K562 (cell line): ENCODE results near the gene ERGIC3. TPM values are rescaled to one million over a fixed set of nuclear protein-coding genes. Genes with fewer than 3 reads are reported as not detected.
A peak's percentile ranks its signal among the peaks of the same experiment; 100 is the strongest.

Experiments
- ATAC-seq: fragments of 200-7000 bp; cut with Tn5 transposase; 3 replicates; pipeline ENCODE4 v1.9.1; 2020; ENCODE audit warnings: moderate library complexity
- BruUV-seq: library from RNA; stranded (reverse); fragments of 400-500 nt; replicated peaks from 2 replicates; lab custom pipeline; 2021; lab: Mats Ljungman, UMichigan
- CTCF ChIA-PET: fragments of 300-600 bp; formaldehyde crosslinking; extraction: SDS; loops from one replicate; lab custom pipeline; 2021; ENCODE audit warnings: low intra/inter-chr PET ratio; lab: Yijun Ruan, JAX
- POLR2A ChIA-PET: fragments of 300-600, 350-650 bp; sonication (Branson Sonifier 250); formaldehyde crosslinking; extraction: SDS; loops from one replicate; lab custom pipeline; 2021; ENCODE audit warnings: antibody characterized with exemption, inconsistent platforms; lab: Yijun Ruan, JAX
- DNase-seq, 4 experiments: peaks; one replicate each; pipeline versions ENCODE4 v3.0.0 to v3.0.0-alpha.2; 2011 to 2018; ENCODE audit warnings: low spot score in 3 of 4, mixed read lengths in 3 of 4; ENCODE audit errors: extremely low read depth in 1 of 4
- FAIRE-seq: peaks from 2 replicates; lab custom pipeline; 2011; peaks lifted over from hg19 to GRCh38; lab: Jason Lieb, UNC
- H2AFZ ChIP-seq: 2 replicates; pipeline ENCODE4 v1.6.0; 2011; ENCODE audit warnings: low read depth, low read length, control low read depth, inconsistent platforms
- H3K27ac ChIP-seq: fragments of 200-600 bp; 3 replicates; pipeline ENCODE4 v1.8.0; 2011; ENCODE audit warnings: low read depth, mild to moderate bottlenecking, control low read depth, inconsistent platforms, low read length, moderate library complexity, mixed read lengths; ENCODE audit errors: extremely low read depth
- H3K27me3 ChIP-seq, 2 experiments: fragments of 300-600 bp in 1 of 2; 2 replicates in 1 of 2; 3 replicates in 1 of 2; pipeline versions ENCODE4 v1.6.0 to v1.8.0; 2011; ENCODE audit warnings: inconsistent platforms in 2 of 2, low read length in 2 of 2, mild to moderate bottlenecking in 1 of 2, mixed read lengths in 1 of 2, moderate library complexity in 1 of 2; ENCODE audit not compliant: control insufficient read depth in 2 of 2, insufficient read depth in 2 of 2
- H3K36me3 ChIP-seq: fragments of 300-600 bp; 3 replicates; pipeline ENCODE4 v1.8.0; 2011; ENCODE audit warnings: mild to moderate bottlenecking, low read length, inconsistent platforms; ENCODE audit not compliant: control insufficient read depth, insufficient read depth
- H3K4me1 ChIP-seq, 2 experiments: fragments of 200-600 bp in 1 of 2; replicated peaks in 1 of 2; 2 replicates in 1 of 2; 3 replicates in 1 of 2; pipeline versions ENCODE4 v1.5.1 to v1.8.0; 2011; ENCODE audit warnings: inconsistent platforms in 2 of 2, low read length in 2 of 2, mild to moderate bottlenecking in 1 of 2, mixed read lengths in 1 of 2, moderate library complexity in 1 of 2; ENCODE audit not compliant: control insufficient read depth in 2 of 2, insufficient read depth in 2 of 2
- H3K4me2 ChIP-seq: 2 replicates; pipeline ENCODE4 v1.6.1; 2011; ENCODE audit warnings: low read length, control low read depth, inconsistent platforms, mixed read lengths; ENCODE audit not compliant: insufficient read depth
- H3K4me3 ChIP-seq: fragments of 200-600 bp; sonication (generic), shearing (Covaris generic); 2 replicates; pipeline ENCODE4 v1.5.1; 2016; ENCODE audit warnings: control low read depth, inconsistent platforms
- H3K79me2 ChIP-seq: fragments of 200-600 bp; 3 replicates; pipeline ENCODE4 v1.8.0; 2011; ENCODE audit warnings: low read length, inconsistent platforms; ENCODE audit not compliant: control insufficient read depth, insufficient read depth
- H3K9ac ChIP-seq, 2 experiments: 2 replicates each; pipeline versions ENCODE4 v1.6.0 to v1.6.1; 2011; ENCODE audit warnings: low read depth in 2 of 2, low read length in 2 of 2, control low read depth in 1 of 2, inconsistent platforms in 1 of 2, mild to moderate bottlenecking in 1 of 2, mixed read lengths in 1 of 2; ENCODE audit not compliant: insufficient read depth in 1 of 2
- H3K9me1 ChIP-seq: one replicate; pipeline ENCODE4 v1.6.0; 2011; ENCODE audit warnings: inconsistent platforms, mild to moderate bottlenecking, low read length, moderate library complexity; ENCODE audit not compliant: control insufficient read depth, insufficient read depth
- H3K9me3 ChIP-seq: replicated peaks from 2 replicates; pipeline ENCODE4 v1.5.1; 2011; ENCODE audit warnings: low read depth, low read length, inconsistent platforms; ENCODE audit not compliant: control insufficient read depth, insufficient read depth
- H4K20me1 ChIP-seq: replicated peaks from 2 replicates; pipeline ENCODE4 v1.6.1; 2011; ENCODE audit warnings: low read length, inconsistent platforms, mixed read lengths; ENCODE audit not compliant: control insufficient read depth, insufficient read depth
- CREB1 ChIP-seq, 2 experiments: sonication (generic) in 1 of 2; formaldehyde crosslinking in 1 of 2; IDR thresholded peaks; 2 replicates each; pipeline versions ENCODE4 v1.6.1 to v1.8.0; 2012 to 2022; ENCODE audit warnings: inconsistent platforms in 1 of 2, mild to moderate bottlenecking in 1 of 2, missing genetic modification reagents in 1 of 2, moderate library complexity in 1 of 2
- DEAF1 ChIP-seq: fragments of 450-650 bp; formaldehyde crosslinking; IDR thresholded peaks from 2 replicates; pipeline ENCODE4 v1.4.0; 2020; ENCODE audit warnings: mild to moderate bottlenecking, moderate library complexity
- E2F5 ChIP-seq: sonication (generic); formaldehyde crosslinking; IDR thresholded peaks from 2 replicates; pipeline ENCODE4 v1.8.0; 2022; ENCODE audit warnings: mild to moderate bottlenecking, missing genetic modification reagents
- HNRNPH1 ChIP-seq: fragments of 200-400 bp; formaldehyde crosslinking; optimal IDR thresholded peaks from 2 replicates; pipeline ENCODE3; 2017; ENCODE audit warnings: low read depth, mild to moderate bottlenecking, low read length, moderate library complexity
- MCM3 ChIP-seq: fragments of 450-650 bp; IDR thresholded peaks from 2 replicates; pipeline ENCODE4 v1.6.1; 2016
- POLR2G ChIP-seq: fragments of 200-400 bp; formaldehyde crosslinking; IDR thresholded peaks from 2 replicates; pipeline ENCODE4 v1.6.1; 2017; ENCODE audit warnings: low read depth, mild to moderate bottlenecking, antibody characterized with exemption, low read length, moderate library complexity
- RBFOX2 ChIP-seq: fragments of 200-400 bp; formaldehyde crosslinking; IDR thresholded peaks from 2 replicates; pipeline ENCODE4 v1.6.1; 2017; ENCODE audit warnings: low read depth, mild to moderate bottlenecking, low read length, moderate library complexity
- RUNX1 ChIP-seq: sonication (generic); IDR thresholded peaks from 2 replicates; pipeline ENCODE4 v1.6.1; 2016; ENCODE audit warnings: antibody characterized with exemption, low read depth
- ZBTB49 ChIP-seq: sonication (generic); formaldehyde crosslinking; IDR thresholded peaks from 2 replicates; pipeline ENCODE4 v1.8.0; 2022; ENCODE audit warnings: missing genetic modification reagents, mild to moderate bottlenecking, borderline replicate concordance
- ZKSCAN3 ChIP-seq: fragments of 250-450 bp; sonication (Bioruptor Pico); IDR thresholded peaks from 2 replicates; pipeline ENCODE4 v1.4.0; 2020
- ZNF75A ChIP-seq: fragments of 450-650 bp; formaldehyde crosslinking; IDR thresholded peaks from 2 replicates; pipeline ENCODE4 v1.4.0; 2020; ENCODE audit warnings: mild to moderate bottlenecking
- WGBS: fragments of 100-300 bp; shearing (Covaris generic); methylation state at CpG from one replicate; pipeline ENCODE4 v1.1.6; 2016; ENCODE audit warnings: low coverage, mixed read lengths; ENCODE audit not compliant: insufficient coverage; ENCODE audit errors: missing lambda C conversion rate; 5-methylcytosine and 5-hydroxymethylcytosine counted together
- in situ Hi-C: fragments of 300-500 bp; cut with MboI; formaldehyde crosslinking; loops from 4 replicates; pipeline ENCODE4 v1.15.0; 2018; ENCODE audit warnings: inconsistent platforms, mixed read lengths
- intact Hi-C: fragments of 100-400 bp; cut with micrococcal nuclease; formaldehyde crosslinking; loops from 2 replicates; pipeline ENCODE4 v1.14.2; 2022
- polyA plus RNA-seq, 8 experiments: library from polyadenylated mRNA; depleted of rRNA in 4 of 8; stranded (reverse) in 5 of 8; unstranded in 3 of 8; fragments of >200 nt; fragmentation: Nextera tagmentation in 2 of 8; fragmentation: Illumina TruSeq in 1 of 8; extraction: Ambion mirVana in 2 of 8; extraction: Trizol in 1 of 8; gene quantifications; 2 replicates each; pipeline versions ENCODE4 v1.2.1 to v1.2.3, GENCODE V29; 2011 to 2014; ENCODE audit warnings: inconsistent platforms in 1 of 8, missing spikeins in 1 of 8
- total RNA-seq, 7 experiments: library from RNA; depleted of rRNA in 6 of 7; stranded (reverse); fragments of >200 nt in 6 of 7; fragmentation: Illumina TruSeq in 2 of 7; extraction: Trizol in 2 of 7; gene quantifications; 2 replicates each; pipeline versions ENCODE4 v1.2.1 to v1.2.3, GENCODE V29; 2011 to 2021; ENCODE audit warnings: low replicate concordance in 1 of 7

The ERGIC3 gene
- total and polyA plus RNA-seq, 9 of the 15 experiments (the other 6 are each of a cell fraction or from before 2014, with no cell fraction given), result 121 to 278 (median 184) TPM

GRCh38 chr20:35559042-35559693, 17.3 kb downstream of the ERGIC3 start:
- Histone ChIP-seq H3K79me2 (no peaks in the 10 kb centered on the region), H3K4me3 (no peak overlapping the region), H3K27me3 (peaks cover 2 to 5% of the 10 kb centered on the region in 2 experiments; a peak in 2 of 5 replicates), H3K4me1 (peaks cover 0 to 12% of the 10 kb centered on the region in 2 experiments; a peak in 1 of 5 replicates), H3K36me3 (peaks cover 35% of the 10 kb centered on the region; the same call in 1 of the 3 replicates), H2AFZ (no peak overlapping the region), H3K4me2 (no peak overlapping the region), H4K20me1 (peaks cover 3% of the 10 kb centered on the region), H3K9ac (no peak overlapping the region), H3K27ac (no peak overlapping the region), H3K9me3 (no peaks in the 10 kb centered on the region), H3K9me1 (no peaks in the 10 kb centered on the region)
- BruUV-seq, result no TSS peak
- ATAC-seq, result no peak
- in situ Hi-C loops (no loop called here), intact Hi-C loops (no loop called here)
- FAIRE-seq, result no peak
- ChIA-PET CTCF (no interaction called here), POLR2A (interaction anchor here (0.7 to 0.9 kb wide), 3 partner anchors 9 to 26 kb away, joined by 3 to 5 read pairs (median 3); no protein-coding TSS in a partner anchor)
- 79% methylated on average over 9 of the region's 24 CpGs for WGBS
- peak in 1 of 4 experiments; percentile 8 for DNase-seq
- TF ChIP-seq ZKSCAN3 (CRISPR knock-in tag) (no peak), ZBTB49 (CRISPR knock-in tag) (no peak), E2F5 (no peak), RUNX1 (no peak), DEAF1 (CRISPR knock-in tag) (no peak), MCM3 (no peak), POLR2G (peak; percentile 61), HNRNPH1 (no peak), CREB1 (IDR thresholded peaks at IDR 0.05) (no peak), CREB1 (CRISPR knock-in tag; IDR thresholded peaks at IDR 0.05) (no peak), RBFOX2 (0 out of 2 replicates have a peak, but pooled peaks have one; percentile 14), ZNF75A (CRISPR knock-in tag) (no peak)
